MM.1S (cell line): ENCODE results near the gene PMAIP1.
"Not testable (repeated sequence)": the region's sequence is repeated elsewhere in the genome, so short reads cannot be mapped to it uniquely, and the experiment has no call there.

ENCODE experiments used
- DNase-seq: peaks from one replicate; pipeline ENCODE4 v3.0.0-alpha.2; 2015
- H2AFZ ChIP-seq: fragments of 300-600 bp; sonication (generic); 2 replicates; pipeline ENCODE4 v1.6.0; 2016; ENCODE audit warnings: antibody characterized with exemption, low read length
- H3F3A ChIP-seq: fragments of 300-600 bp; sonication (generic); 2 replicates; pipeline ENCODE4 v1.6.1; 2016; ENCODE audit warnings: mild to moderate bottlenecking, antibody characterized with exemption, low read length, moderate library complexity, mixed read lengths; ENCODE audit not compliant: insufficient read depth
- H3K27ac ChIP-seq: fragments of 300-600 bp; sonication (generic); 2 replicates; pipeline ENCODE4 v1.5.1; 2016; ENCODE audit warnings: mild to moderate bottlenecking, low read length
- H3K27me3 ChIP-seq: fragments of 300-600 bp; sonication (generic); replicated peaks from 2 replicates; pipeline ENCODE4 v1.6.0; 2016; ENCODE audit warnings: low read length; ENCODE audit not compliant: insufficient read depth
- H3K36me3 ChIP-seq: fragments of 300-600 bp; sonication (generic); replicated peaks from 2 replicates; pipeline ENCODE4 v1.6.1; 2016; ENCODE audit warnings: mild to moderate bottlenecking, low read length, mixed read lengths; ENCODE audit not compliant: insufficient read depth
- H3K4me1 ChIP-seq: fragments of 300-600 bp; sonication (generic); 2 replicates; pipeline ENCODE4 v1.6.1; 2016; ENCODE audit warnings: low read length, mixed read lengths
- H3K4me2 ChIP-seq: fragments of 300-600 bp; sonication (generic); 2 replicates; pipeline ENCODE4 v1.6.0; 2016; ENCODE audit warnings: low read depth, low read length
- H3K4me3 ChIP-seq: fragments of 300-600 bp; sonication (generic); 2 replicates; pipeline ENCODE4 v1.5.1; 2016; ENCODE audit warnings: low read length, mixed read lengths
- H3K79me2 ChIP-seq: fragments of 300-600 bp; sonication (generic); 2 replicates; pipeline ENCODE4 v1.6.1; 2016; ENCODE audit warnings: mixed run types, low read length, mixed read lengths
- H3K9ac ChIP-seq: fragments of 300-600 bp; sonication (generic); 2 replicates; pipeline ENCODE4 v1.6.1; 2016; ENCODE audit warnings: low read length, mixed read lengths
- H3K9me2 ChIP-seq: fragments of 300-600 bp; sonication (generic); replicated peaks from 2 replicates; pipeline ENCODE4 v1.6.1; 2016; ENCODE audit warnings: mild to moderate bottlenecking, low read length, mixed read lengths; ENCODE audit not compliant: insufficient read depth
- H3K9me3 ChIP-seq: fragments of 300-600 bp; sonication (generic); replicated peaks from 2 replicates; pipeline ENCODE4 v1.6.1; 2016; ENCODE audit warnings: mild to moderate bottlenecking, low read length, mixed read lengths; ENCODE audit not compliant: insufficient read depth
- H4K20me1 ChIP-seq: fragments of 300-600 bp; sonication (generic); 2 replicates; pipeline ENCODE4 v1.6.1; 2016; ENCODE audit warnings: mild to moderate bottlenecking, low read length, moderate library complexity, mixed read lengths; ENCODE audit not compliant: insufficient read depth
- EZH2 ChIP-seq: fragments of 300-600 bp; sonication (generic); optimal IDR thresholded peaks from 2 replicates; pipeline ENCODE3; 2017; ENCODE audit warnings: low read depth, mild to moderate bottlenecking, antibody characterized with exemption, low read length, mixed read lengths
- EZH2phosphoT487 ChIP-seq: fragments of 300-600 bp; sonication (generic); IDR thresholded peaks from 2 replicates; pipeline ENCODE4 v1.6.1; 2018; ENCODE audit warnings: antibody characterized with exemption, low read length
- TF ChIP-seq, protein P1 (sequence below): fragments of 300-600 bp; sonication (generic); IDR thresholded peaks from 2 replicates; pipeline ENCODE4 v1.5.1; 2016; ENCODE audit warnings: antibody characterized with exemption, low read length, mixed read lengths

The PMAIP1 gene

DNA sequence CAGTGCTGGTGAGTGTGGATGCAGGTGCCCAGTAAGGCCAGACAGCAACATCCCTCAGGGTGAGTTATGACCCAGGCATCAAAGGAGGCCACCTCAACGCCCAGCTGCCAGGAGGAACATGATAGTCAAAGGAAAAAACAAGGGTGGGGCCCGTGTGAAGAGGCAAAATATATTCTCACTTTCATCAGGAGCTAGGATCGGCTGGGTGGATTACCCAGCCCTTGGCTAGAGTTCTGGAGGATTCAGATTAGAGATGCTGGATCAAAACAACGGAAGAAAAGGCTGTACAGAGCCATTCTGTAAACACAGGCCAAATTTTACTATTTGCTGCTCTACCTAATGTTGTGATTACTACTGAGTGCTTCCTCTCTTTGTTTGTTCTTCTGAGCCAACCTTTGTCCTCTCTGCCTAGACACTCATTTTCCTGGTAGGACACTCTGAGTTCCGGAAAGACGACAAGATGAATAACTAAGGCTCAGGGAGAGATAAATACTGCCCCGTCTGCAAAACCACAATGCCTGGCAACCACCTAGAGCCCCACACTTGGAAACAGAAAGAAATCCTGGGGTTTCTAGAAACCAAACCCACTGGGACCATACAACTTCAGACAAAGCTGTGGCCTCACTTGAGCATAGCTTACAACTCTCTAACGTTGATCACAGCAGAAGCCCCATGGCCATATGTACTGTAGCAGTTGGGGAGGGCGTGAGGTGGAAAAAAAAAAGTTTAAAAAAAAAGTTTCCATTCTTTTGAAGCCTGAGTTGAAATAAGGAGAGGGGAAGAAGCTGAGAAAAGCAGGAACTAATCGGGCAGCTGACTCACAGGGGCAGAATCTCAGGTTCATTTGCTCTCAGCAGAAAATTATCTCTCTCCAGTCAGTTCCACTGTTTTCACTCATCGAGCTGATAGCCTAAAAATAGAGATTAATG is 17.8 kb upstream of the PMAIP1 start:
- Histone ChIP-seq H3K4me2 (no peak overlapping the region), H3F3A (peaks cover 10% of the 10 kb centered on the region; the same call in 1 of the 2 replicates), H3K79me2 (no peaks in the 10 kb centered on the region), H3K9me2 (no peaks in the 10 kb centered on the region), H4K20me1 (no peaks in the 10 kb centered on the region), H3K9me3 (no peaks in the 10 kb centered on the region), H3K27me3 (peaks cover 26% of the 10 kb centered on the region), H3K36me3 (no peaks in the 10 kb centered on the region), H3K4me3 (no peak overlapping the region), H3K9ac (no peak overlapping the region), H3K27ac (no peak overlapping the region), H2AFZ (no peak overlapping the region), H3K4me1 (peaks cover 10% of the 10 kb centered on the region)
- no peak for DNase-seq
- TF ChIP-seq EZH2 (no peak), EZH2phosphoT487 (no peak)
- TF ChIP-seq, protein P1, sequence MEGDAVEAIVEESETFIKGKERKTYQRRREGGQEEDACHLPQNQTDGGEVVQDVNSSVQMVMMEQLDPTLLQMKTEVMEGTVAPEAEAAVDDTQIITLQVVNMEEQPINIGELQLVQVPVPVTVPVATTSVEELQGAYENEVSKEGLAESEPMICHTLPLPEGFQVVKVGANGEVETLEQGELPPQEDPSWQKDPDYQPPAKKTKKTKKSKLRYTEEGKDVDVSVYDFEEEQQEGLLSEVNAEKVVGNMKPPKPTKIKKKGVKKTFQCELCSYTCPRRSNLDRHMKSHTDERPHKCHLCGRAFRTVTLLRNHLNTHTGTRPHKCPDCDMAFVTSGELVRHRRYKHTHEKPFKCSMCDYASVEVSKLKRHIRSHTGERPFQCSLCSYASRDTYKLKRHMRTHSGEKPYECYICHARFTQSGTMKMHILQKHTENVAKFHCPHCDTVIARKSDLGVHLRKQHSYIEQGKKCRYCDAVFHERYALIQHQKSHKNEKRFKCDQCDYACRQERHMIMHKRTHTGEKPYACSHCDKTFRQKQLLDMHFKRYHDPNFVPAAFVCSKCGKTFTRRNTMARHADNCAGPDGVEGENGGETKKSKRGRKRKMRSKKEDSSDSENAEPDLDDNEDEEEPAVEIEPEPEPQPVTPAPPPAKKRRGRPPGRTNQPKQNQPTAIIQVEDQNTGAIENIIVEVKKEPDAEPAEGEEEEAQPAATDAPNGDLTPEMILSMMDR = no peak

DNA sequence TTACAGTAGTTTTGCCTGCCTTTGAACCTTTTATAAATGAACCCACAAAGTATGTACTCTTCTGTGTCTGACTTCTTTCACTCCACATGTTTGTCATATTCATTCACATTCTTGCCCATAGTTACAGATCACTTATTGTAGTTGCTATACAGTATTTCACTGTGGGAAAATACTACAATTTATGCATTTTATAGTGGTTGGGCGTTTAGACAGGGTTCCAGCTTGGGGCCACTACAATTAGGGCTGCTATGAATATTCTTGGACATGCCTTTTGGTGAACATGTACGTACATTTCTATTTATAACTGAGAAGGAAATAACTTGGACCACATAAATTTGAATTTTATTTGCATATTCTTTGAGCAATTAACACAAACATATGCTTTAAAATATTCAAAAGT is 15.4 kb upstream of the PMAIP1 start:
- no peak overlapping the region for H3K9ac ChIP-seq
- H3K27me3 ChIP-seq = peaks cover 13% of the 10 kb centered on the region
- H3K4me2 ChIP-seq = no peak overlapping the region
- no peak overlapping the region for H3K27ac ChIP-seq
- no peaks in the 10 kb centered on the region for H3K36me3 ChIP-seq
- H4K20me1 ChIP-seq = no peaks in the 10 kb centered on the region
- peaks cover 10% of the 10 kb centered on the region for H3K4me1 ChIP-seq
- peaks cover 10% of the 10 kb centered on the region; the same call in 1 of the 2 replicates for H3F3A ChIP-seq
- H3K9me2 ChIP-seq = no peaks in the 10 kb centered on the region
- no peaks in the 10 kb centered on the region for H3K9me3 ChIP-seq
- no peak overlapping the region for H2AFZ ChIP-seq
- no peak for DNase-seq
- H3K79me2 ChIP-seq = no peaks in the 10 kb centered on the region
- no peak for TF ChIP-seq EZH2phosphoT487
- TF ChIP-seq EZH2 = no peak
- TF ChIP-seq, protein P1 = no peak
- H3K4me3 ChIP-seq = no peak overlapping the region

DNA sequence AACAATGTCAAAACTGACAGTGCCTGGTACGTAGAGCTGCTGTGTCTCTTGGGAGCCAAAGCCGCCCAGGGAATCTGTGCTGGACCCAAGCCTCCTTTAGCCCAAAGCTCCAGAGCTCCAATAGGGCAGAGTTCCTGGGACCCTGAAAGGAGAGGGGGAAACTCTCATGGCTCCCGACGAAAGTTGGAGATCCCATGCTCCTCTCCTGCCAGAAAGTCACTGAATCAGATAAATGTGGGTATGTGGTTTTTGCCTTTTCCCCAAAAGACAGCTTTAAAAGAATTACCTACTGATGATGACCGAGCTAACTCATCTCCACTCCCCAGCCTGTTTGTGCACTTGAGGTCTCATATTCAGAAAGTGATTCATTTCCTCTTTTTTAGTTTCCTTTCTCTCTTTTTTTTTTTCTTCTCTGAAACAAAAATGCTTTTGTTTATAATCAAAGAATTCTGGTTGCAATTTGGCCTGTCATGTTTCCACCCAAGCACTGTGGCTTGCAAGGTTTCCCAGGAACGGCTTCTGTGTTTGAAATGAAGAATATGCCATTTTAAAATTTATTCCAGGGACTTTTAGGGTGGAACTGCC is 14.1 kb upstream of the PMAIP1 start:
- peak; percentile 55 for DNase-seq
- no peaks in the 10 kb centered on the region for H4K20me1 ChIP-seq
- H3K9ac ChIP-seq = no peak overlapping the region
- peaks cover 10% of the 10 kb centered on the region; the same call in 1 of the 2 replicates for H3F3A ChIP-seq
- no peaks in the 10 kb centered on the region for H3K9me2 ChIP-seq
- H3K9me3 ChIP-seq = no peaks in the 10 kb centered on the region
- no peaks in the 10 kb centered on the region for H3K36me3 ChIP-seq
- H3K79me2 ChIP-seq = no peaks in the 10 kb centered on the region
- no peak overlapping the region for H3K27ac ChIP-seq
- peaks cover 13% of the 10 kb centered on the region for H3K27me3 ChIP-seq
- peaks cover 10% of the 10 kb centered on the region for H3K4me1 ChIP-seq
- H2AFZ ChIP-seq = no peak overlapping the region
- peak overlapping the region; percentile 39; the same call in 1 of the 2 replicates for H3K4me2 ChIP-seq
- no peak overlapping the region for H3K4me3 ChIP-seq
- TF ChIP-seq EZH2phosphoT487 (no peak), EZH2 (no peak)
- TF ChIP-seq, protein P1 = no peak

DNA sequence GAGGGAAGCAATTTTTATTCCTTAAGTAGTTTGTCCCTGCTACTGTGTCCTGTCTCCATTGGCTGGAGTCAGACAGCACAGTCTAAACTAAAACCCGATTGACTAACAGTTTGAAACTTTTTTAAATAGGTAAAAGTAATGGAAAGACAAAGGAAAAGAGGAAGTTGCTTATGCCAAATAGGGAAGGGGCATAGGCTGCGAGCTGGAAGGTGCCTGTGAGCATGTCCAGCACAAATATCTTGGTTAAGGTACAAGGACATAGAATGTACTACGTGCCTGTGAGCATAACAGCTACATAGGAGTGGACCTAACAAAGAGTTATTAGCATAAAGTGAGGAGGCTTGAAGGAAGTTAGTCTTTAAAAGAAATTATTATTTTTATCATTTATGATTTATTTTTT is 13.4 kb upstream of the PMAIP1 start:
- H2AFZ ChIP-seq, H3K4me2 ChIP-seq, H3K9ac ChIP-seq, H3K4me3 ChIP-seq, DNase-seq, H3K27ac ChIP-seq, H4K20me1 ChIP-seq, H3K79me2 ChIP-seq, H3F3A ChIP-seq, H3K9me2 ChIP-seq, H3K36me3 ChIP-seq, H3K9me3 ChIP-seq: not testable (repeated sequence)
- H3K27me3 ChIP-seq = peaks cover 13% of the 10 kb centered on the region
- peaks cover 10% of the 10 kb centered on the region for H3K4me1 ChIP-seq
